ENCODE data around the gene ESF1. TPM values are rescaled to one million over a fixed set of nuclear protein-coding genes. Genes with fewer than 3 reads are reported as not detected.

Gene ESF1
- 16.1 TPM for total RNA-seq (ENCODE audit: insufficient read depth, low replicate concordance)

- peak; percentile 99 for DNase-seq (ENCODE audit: low spot score)
Measured at GRCh38 chr20:13784893-13785715, at the start of gene ESF1, which contains the start of gene NDUFAF5. Gene ESF1, minus strand, starts transcription at chr20:13784919. Its CDS starts 1,779 bp downstream, at chr20:13783140. Gene NDUFAF5, plus strand, starts transcription at chr20:13785028. Its CDS starts 41 bp downstream, at chr20:13785069.

GRCh38 chr20:13831476-13831875 lies 46.8 kb upstream of the ESF1 start:
- DNase-seq (ENCODE audit: low spot score) = no peak

GRCh38 chr20:13825465-13825864 lies 40.7 kb upstream of the ESF1 start:
- no peak for DNase-seq (ENCODE audit: low spot score)

- no peak for DNase-seq (ENCODE audit: low spot score)
Measured at GRCh38 chr20:13824459-13824858, 39.7 kb upstream of the ESF1 start.

GRCh38 chr20:13822459-13822858 lies 37.7 kb upstream of the ESF1 start:
- no peak for DNase-seq (ENCODE audit: low spot score)

- DNase-seq (ENCODE audit: low spot score) = no peak
Measured at GRCh38 chr20:13821876-13822275, 37.2 kb upstream of the ESF1 start.

- DNase-seq (ENCODE audit: low spot score) = peak; percentile 67
Measured at GRCh38 chr20:13819885-13820645, 35.3 kb upstream of the ESF1 start.

- DNase-seq (ENCODE audit: low spot score) = no peak
Measured at GRCh38 chr20:13817342-13817741, 32.6 kb upstream of the ESF1 start.

GRCh38 chr20:13816757-13817156 lies 32.0 kb upstream of the ESF1 start:
- DNase-seq (ENCODE audit: low spot score) = no peak

GRCh38 chr20:13814672-13815071 lies 30.0 kb upstream of the ESF1 start:
- DNase-seq (ENCODE audit: low spot score) = no peak

GRCh38 chr20:13813910-13814309 lies 29.2 kb upstream of the ESF1 start:
- DNase-seq (ENCODE audit: low spot score) = no peak

- DNase-seq (ENCODE audit: low spot score) = no peak
Measured at GRCh38 chr20:13810446-13810845, 25.7 kb upstream of the ESF1 start.

- no peak for DNase-seq (ENCODE audit: low spot score)
Measured at GRCh38 chr20:13809855-13810254, 25.1 kb upstream of the ESF1 start.

- no peak for DNase-seq (ENCODE audit: low spot score)
Measured at GRCh38 chr20:13809373-13809772, 24.7 kb upstream of the ESF1 start.

- DNase-seq (ENCODE audit: low spot score) = peak; percentile 93
Measured at GRCh38 chr20:13800728-13801134, 16.0 kb upstream of the ESF1 start.

- DNase-seq (ENCODE audit: low spot score) = no peak
Measured at GRCh38 chr20:13799974-13800373, 15.3 kb upstream of the ESF1 start.

GRCh38 chr20:13799040-13799439 lies 14.3 kb upstream of the ESF1 start:
- DNase-seq (ENCODE audit: low spot score) = no peak

GRCh38 chr20:13794667-13795066 lies 9.9 kb upstream of the ESF1 start:
- no peak for DNase-seq (ENCODE audit: low spot score)

GRCh38 chr20:13793001-13793400 lies 8.3 kb upstream of the ESF1 start:
- DNase-seq (ENCODE audit: low spot score) = no peak

- DNase-seq (ENCODE audit: low spot score) = peak; percentile 6
Measured at GRCh38 chr20:13791540-13792459, 7.1 kb upstream of the ESF1 start.

GRCh38 chr20:13790708-13791107 lies 6.0 kb upstream of the ESF1 start:
- no peak for DNase-seq (ENCODE audit: low spot score)
